Stimulated activated CD4-positive, alpha-beta T cell treated with anti-CD3 and anti-CD28 coated beads, TNF-alpha, amount 100 ng/mL, for 24 hours (primary cell): ENCODE data around the gene GCSAML.
A peak's percentile ranks its signal among the peaks of the same experiment; 100 is the strongest.
"Not testable (repeated sequence)": the region's sequence is repeated elsewhere in the genome, so short reads cannot be mapped to it uniquely, and the experiment has no call there.

ENCODE experiments used
- DNase-seq, 3 experiments: peaks; one replicate each; pipeline ENCODE4 v3.0.0-alpha.2; 2020; ENCODE audit warnings: low read depth in 3 of 3

GCSAML gene

DNA sequence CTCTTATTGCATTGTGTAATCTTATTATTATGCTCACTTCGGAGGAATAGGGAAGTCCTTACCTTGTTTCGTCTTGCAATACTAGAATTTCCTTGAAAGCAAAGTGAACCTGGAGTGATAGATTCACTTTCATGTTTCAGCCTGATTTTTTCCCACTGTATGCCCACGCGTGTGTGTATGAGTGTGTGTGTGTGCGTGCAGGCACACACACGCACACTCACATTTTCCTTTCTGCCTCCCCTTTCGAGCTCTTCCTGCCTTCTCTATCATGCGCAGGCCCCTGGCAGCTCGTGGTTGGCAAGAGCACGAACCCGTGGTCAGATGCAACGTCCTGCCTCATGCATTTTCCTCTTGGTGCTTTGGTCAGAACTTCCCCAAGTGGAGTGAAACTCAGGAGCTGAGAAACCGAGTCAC is at the start of gene GCSAML:
GCSAML (plus strand) TSS at position 366 of the 414 bp plus-strand sequence. CDS start 58 bp downstream, outside the sequence.
- DNase-seq = peak in 1 of 3 experiments; percentile 22

DNA sequence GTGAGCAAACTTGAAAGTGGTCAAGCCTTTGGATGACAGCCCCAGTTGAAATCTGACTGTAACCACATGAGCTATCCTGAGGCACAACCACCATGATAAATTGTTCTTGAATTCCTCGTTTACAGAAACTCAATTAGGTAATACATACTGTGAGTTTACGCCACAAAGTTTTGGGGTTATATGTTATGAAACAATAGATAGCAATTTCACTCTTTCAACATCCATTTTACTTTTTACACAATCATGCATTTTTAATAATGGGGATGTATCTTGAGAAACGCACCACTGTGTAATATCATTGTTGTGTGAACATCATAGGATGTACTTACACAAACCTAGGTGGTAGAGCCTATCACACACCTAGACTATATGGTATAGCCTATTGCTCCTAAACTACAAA is 48.1 kb upstream of the GCSAML start:
- no peak for DNase-seq

DNA sequence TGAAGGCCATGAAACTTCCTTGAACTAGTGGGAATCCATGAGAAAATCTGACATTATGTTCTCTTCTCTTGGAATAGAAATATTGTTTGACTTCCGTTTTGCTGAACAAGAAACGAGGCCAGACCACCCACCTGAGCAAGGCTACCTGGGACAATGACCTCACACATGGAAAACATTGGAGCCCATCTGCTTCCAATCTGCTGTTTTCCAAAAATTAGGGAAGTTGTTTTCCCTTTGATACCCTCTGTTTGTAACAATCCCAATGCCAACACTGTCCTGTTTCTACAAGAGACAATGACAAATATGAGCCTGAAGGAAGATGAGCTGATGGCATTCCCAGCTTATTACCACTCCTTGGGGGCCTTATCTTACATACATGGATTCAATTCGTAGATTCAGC is 42.1 kb upstream of the GCSAML start:
- no peak for DNase-seq

DNA sequence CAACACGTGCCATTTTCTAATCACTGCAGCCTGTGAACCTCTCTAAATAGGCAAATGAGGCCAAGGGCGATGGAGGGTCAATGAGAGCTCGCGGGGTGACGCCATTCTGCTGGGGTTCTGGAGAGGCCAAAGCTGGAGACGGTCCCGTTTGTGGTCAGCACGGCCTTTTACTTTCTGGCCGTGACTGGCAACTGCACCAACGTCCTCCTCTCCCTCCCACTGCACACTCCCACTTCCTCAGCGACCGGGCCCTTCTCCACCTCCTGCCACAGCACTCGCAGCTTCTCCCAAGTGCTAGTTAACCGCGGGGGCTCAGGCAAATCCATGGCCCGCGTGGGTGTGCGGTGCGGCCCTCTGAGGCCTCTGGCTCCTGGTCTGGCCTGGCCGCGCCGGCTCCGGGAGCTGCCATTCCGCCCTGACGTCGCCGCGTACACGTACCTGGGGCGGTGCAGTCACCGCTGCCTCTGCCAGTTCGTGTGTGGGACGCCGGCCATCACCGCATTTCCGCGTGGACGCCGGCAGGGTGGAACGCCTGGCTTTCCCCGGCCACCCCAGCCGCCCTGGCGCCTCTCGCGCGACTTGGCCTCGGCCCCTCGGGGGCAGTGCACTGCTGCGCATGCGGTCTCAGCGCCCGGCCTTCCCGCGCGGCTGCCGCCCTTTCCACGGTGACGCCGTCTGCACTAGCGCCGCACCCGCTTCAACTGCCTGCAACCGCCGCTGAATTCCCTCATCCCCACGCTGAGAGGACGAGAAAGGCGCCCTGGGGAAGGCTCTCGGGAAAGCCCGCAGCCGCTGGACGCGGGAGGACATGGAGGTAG is 30.9 kb upstream of the GCSAML start:
- peak in 1 of 3 experiments; percentile 11 for DNase-seq

DNA sequence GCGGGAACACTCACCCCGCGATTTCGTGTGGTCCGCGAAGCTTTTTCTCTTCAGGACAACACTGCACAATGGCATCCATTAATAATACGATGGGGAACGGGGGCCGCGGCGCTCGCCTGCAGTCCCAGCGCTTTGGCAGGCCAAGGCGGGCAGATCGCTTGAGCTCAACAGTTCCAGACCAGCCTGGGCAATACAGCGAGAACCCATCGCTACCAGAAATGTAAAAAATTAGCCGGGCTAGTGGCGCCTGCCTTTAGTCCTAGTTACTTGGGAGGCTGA is 30.4 kb upstream of the GCSAML start:
- no peak for DNase-seq

DNA sequence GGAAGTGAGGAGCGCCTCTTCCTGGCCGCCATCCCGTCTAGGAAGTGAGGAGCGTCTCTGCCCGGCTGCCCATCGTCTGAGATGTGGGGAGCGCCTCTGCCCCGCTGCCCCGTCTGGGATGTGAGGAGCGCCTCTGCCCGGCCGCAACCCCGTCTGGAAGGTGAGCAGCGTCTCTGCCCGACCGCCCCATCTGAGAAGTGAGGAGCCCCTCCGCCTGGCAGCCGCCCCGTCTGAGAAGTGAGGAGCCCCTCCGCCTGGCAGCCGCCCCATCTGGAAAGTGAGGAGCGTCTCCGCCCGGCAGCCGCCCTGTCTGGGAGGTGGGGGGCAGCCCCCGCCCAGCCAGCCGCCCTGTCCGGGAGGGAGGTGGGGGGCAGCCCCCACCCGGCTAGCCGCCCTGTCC is 27.0 kb upstream of the GCSAML start:
- DNase-seq = not testable (repeated sequence)

DNA sequence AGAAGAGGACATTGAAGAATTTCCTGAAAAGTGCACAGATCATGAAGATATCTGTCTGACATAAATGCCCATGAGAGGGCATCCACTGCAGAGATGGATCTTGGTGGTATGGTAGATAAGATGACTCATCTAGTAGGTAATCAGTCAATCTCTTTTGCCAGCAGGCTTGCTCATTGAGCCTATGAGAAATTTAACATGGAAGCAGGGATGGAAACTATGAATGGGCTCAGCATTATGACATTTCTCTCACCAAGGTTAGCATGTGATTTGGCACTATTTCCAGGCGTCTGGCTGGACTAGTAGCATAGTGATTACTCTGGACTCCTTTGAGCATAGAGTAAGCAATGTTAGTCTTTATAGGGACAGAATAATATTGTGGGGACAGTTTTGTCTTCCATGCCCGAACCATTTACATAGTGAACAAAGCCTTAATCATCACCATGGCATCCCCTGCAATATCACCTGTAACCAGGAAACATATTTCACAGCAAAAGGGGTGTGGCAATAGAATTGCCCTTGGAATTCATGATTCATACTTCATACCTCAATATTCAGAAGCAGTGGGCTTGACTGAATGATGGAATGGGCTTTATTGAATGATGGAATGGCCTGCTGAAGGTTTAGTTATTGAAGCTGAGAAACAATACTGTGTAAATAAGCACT is 20.0 kb upstream of the GCSAML start:
- no peak for DNase-seq

DNA sequence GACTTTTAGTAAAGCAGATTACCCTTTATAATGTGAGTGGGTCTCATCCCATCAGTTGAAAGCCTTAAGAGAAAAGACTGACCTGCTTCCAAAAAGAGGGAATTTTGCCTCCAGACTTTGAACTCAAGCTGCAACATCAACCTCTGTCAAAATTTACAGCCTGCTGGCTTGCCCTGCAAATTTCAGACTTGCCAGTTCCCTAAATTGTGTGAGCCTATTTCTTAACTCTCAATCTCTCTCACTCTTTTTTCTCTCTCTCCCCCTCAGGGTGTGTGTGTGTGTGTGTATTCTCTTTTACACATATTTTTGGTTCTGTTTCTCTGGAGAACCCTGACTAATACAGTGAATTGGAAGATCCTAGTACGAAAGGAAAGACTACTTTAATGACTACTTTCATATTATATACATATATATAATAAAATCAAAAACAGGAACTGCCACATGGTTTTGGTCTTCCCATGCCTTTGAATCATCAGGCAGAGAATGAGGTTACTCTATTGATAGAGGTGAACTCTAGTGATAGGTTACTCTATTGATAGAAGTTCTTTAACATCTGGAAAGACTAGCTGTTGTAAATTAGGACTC is 19.1 kb upstream of the GCSAML start:
- DNase-seq = no peak

DNA sequence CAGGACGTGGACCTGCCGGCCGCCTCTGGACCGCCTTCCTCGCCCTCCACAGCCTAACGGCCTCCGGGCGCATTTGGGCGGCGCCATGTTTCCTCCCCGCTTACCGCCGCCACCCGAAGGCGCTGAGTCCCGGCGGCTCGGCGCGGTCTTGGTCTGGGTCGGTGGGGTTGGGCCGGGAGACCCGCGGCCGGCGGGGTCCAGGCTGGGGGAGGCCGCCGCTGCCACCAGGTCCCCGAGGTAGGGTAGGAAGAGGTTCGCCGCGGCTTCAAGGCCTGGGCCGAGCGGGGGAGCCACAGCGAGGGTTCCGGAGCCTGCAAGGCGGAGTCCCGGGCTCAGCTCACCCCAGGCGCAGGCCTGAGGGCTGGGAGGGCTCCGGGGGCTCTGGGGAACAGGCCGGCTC is 18.1 kb upstream of the GCSAML start:
- no peak for DNase-seq

DNA sequence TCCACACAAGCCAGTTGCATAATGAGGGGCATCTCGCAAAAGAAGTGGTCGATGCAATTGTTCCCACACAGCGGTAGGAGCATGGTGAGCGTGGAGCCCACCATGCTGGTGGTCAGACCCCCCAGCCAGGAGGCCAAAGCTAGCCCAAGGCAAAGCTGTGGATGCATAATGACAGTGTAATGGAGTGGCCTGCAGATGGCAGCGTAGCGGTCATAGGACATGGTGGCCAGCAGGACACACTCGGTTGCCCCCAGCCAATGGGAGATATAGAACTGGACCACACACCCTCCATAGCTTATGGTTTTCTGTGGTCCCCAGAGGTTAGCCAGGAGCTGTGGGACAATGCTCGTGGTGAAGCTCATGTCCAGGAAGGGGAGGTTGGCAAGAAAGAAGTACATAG is 17.0 kb upstream of the GCSAML start:
- DNase-seq = no peak

DNA sequence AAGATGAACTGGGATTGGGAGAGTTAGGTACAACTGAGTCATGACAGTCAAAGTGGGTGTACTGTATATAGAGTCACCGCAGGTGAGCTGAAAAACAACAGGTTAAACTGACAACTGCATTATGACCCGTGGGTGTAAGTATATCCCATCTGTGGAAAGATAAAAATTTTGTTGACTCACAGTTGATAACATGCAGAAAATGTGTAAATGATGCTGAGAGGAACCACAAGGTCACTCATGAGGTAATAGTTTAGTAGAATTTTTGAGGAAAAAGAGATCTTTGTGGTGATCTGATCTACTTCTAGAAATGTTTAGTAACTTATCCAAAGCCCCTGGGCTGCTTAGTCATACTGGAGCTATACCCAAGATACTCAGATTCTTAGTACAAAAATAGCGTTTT is 13.5 kb upstream of the GCSAML start:
- no peak for DNase-seq

DNA sequence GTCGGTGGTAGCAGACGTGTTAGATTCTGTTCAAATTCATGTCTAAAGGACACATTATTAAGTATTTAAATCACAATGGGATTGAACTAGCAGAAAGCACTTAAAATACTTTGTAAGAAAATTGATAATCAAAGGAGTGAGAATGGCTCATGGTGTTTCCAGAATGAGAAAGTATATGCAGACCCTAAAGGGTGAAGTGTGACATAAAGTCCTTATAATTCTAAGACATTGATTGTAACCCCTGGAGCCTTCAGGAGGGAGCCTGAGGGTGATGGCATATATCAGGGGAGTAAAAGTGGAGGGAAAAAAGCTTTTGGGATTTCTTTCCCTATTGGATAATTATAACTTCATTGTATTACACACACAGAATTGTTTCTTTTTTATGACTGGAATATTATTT is 12.6 kb upstream of the GCSAML start, which contains the start of gene OR2C3:
OR2C3 (minus strand) TSS at position 101 of the 400 bp plus-strand sequence. CDS start 3,929 bp downstream, outside the sequence.
- no peak for DNase-seq

DNA sequence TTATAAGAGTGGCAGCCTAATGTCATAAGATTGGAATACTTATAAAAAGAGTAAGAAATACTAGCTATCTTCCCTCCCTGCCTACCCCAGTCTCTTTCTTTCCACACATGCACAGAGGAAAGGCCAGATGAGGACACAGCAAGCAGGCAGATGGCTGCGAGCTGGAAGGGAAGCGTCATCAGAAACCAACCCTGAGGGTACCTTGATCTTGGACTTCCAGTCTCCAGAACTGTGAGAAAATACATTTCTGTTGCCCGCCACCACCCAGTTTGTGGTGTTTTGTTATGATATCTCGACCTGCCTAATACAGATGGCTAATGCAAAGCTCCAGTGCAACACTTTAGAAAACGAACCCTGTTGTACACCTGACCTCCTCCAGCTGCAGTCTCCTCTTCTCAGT is 10.4 kb upstream of the GCSAML start:
- no peak for DNase-seq

DNA sequence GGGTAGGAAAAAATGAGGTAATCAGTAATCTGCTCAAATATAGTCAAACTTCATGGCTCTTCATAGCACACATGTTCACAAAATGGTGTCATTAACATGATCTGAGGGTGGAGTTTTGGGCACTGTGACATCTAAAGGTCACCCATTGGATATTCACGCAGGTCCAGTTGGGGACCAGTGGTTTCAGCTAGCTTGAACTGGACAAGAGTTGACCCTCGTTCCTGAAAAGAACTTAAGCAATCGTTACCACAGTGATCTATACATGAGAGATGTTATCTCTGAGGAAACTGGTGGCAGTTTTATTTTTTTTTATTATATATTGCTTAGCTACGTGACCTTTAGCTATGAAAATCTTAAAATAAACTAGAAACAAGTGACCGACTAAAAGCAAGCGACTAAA is 9.7 kb upstream of the GCSAML start:
- no peak for DNase-seq

DNA sequence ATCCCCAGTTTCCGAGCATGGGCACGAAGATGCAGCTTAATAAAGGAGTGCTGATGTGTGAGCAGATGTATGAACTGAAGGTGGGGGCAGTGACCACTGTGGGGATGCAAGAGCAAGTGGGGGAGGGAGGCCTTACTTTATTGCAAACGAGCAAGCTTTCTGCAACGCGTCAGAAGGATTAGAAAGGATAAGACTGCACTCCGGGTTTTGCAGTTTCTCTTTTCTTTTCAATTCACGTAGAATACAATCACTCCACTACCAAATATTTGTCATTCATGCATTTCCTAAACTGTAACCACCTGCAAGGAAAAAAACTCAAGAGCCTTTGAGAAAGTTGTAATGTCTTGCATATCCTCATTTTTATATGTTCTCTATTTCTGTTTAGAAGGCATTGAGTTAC is 8.4 kb upstream of the GCSAML start:
- no peak for DNase-seq

DNA sequence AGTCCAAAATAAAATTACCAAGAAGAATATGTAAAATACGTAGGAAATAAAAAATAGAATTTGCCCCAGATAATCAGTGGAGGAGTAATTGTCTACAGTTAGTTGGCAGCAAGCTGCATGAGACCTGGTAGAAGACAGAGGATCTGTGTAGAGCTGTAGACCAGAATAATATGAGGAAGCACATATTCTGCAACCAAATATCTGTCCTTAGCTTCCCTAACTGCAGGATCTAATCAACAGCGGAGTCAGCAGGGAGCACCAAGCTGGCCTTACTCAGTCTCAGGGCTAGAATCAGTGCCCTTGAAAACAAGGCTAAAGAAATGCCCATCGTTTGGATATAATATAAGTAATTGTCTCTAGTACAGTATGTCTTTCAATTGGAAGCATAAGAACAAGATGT is 6.1 kb upstream of the GCSAML start:
- no peak for DNase-seq

DNA sequence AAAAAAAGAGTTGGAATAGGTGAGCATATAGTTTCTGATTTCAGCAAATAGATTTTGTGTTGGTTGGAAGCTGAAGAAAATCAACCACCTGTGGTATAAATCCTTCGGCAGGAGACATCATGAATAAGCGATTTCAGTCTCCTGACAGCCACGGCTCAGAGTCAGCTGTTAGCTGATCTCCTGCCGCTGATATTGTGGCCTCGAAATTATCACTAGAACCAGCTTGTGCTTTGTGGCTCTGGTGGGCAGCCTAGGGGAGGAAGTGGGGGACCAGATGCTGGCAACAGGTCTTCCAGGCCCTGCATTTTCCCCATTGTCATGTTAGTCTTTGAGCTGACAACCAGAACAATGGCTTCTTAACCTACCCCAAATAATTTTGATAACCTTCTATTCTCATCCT is 842 bp upstream of the GCSAML start:
- DNase-seq = no peak

DNA sequence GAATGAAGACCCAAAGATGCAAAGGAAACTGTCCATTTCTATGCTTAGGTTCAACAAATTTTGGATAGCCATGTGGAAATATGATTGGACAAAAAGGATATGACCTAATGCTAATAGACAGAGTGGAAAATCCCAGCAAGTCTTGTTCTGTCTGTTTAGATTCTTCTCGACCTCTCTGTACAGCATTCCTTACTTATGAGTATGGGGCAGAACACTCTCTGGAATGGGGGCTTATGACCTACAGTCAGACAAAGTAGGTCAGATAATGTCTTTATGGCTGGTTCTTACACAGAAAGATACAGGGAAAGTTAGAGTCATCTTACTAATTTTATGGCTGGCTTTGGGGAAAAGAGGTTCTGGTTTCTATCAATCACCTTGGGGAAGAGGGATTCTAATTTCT is 2.8 kb downstream of the GCSAML start:
- no peak for DNase-seq

DNA sequence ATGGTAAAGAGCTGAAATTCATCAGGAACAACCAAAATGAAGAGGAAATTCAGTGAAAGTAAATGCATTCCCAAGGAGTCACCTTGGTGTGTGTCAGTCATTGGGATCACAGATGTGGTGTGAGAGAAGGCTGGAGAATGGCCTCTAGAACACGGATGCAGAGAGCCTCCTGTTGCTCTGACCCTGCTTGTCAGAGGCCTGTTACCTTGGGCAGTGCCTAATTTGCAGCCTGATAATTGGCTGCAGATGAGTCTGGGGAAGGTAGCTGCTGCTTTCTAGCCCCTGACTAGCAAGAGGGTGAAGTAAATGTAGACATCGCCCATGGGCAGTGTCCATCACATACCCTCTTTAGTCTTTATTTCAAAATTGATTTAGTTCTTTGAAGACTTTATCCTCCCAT is 3.3 kb downstream of the GCSAML start:
- DNase-seq = no peak

DNA sequence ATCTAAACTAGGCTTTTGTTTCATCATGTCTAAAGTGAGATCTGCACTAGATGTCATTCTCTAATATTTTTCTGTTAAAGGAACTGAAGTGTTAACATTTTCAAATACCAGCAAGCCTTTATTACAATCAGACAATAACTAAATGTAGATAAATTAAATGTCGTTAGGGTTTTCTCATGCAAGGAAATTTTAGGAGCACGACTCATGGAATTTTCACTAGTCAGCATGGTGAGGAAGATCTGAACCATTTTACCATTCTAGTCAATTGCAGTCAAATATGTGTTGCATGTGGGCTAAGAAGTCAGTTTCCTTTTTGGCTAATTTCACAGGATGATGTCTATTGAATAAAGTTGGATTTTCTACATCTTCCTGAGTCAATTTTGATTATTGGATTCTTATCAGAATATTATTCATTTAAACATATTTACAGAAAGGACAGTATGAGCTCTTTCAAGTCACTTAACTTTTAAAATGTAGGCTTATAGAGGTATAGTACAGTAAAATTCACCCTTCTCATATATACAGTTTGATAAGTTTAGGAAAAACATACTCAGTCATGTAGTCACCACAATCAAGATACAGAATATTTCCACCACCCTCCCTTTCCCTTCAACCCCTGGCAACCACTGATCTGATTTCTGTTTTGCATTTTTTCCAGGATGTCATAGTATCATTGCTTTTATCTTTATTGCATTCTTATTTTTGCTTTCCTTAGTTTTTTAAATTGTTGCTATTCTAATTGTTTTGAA is 9.2 kb downstream of the GCSAML start:
- DNase-seq = no peak

DNA sequence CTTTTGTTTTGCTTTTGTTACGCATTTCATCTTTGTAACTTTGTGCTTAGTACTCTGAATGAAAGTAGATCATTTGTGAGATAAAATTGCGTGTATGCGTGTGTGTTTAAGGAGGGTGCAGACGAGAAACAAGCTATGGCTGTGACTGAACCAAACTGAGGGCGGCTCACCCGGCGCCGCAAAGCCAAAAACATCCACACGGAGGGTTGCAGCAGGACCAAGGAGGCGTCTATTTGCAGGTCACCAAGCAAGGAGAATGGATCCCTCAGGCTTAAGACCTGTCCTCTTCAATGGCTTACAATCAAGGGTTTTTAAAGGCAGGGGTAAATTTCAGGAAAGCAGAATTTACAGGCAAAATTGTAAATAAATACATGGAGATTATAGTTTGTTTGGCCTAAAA is 12.8 kb downstream of the GCSAML start:
- DNase-seq = no peak

DNA sequence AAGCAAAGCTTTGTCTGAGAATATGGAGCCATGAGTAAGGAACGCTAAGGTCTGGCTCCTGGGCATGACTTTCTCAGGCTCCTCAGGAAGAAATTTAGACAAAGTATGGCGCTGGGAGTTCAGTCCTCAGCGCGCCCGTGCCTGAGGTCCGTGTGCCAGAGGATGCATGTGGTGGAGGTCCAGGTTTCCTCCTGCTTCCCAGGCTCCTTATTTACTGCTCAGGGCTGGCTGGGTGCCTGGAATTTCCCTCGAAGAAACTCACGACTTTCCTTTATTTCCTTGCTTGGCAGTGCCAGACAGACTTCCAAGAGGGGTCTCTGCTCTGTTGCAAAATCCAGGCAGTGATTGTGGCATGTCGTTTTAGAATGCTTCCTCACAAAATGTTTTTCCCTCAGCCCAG is 13.3 kb downstream of the GCSAML start:
- DNase-seq = no peak
